HepG2 (cell line): ENCODE measurements around the gene PTPRN. TPM values are rescaled to one million over a fixed set of nuclear protein-coding genes. Genes with fewer than 3 reads are reported as not detected.

Experiments
- ATF3 ChIP-seq: sonication (generic); formaldehyde crosslinking; IDR thresholded peaks from 2 replicates; pipeline ENCODE4 v1.4.0; 2020; ENCODE audit warnings: missing genetic modification reagents
- CSRNP1 ChIP-seq: sonication (generic); formaldehyde crosslinking; IDR thresholded peaks from 2 replicates; pipeline ENCODE4 v1.8.1; 2023; ENCODE audit warnings: mild to moderate bottlenecking, missing genetic modification reagents
- DBP ChIP-seq: sonication (generic); formaldehyde crosslinking; IDR thresholded peaks from 2 replicates; pipeline ENCODE4 v1.4.0; 2020; ENCODE audit warnings: missing genetic modification reagents; ENCODE audit errors: not compliant biosample characterization
- MED1 ChIP-seq: sonication (generic); formaldehyde crosslinking; IDR thresholded peaks from 2 replicates; pipeline ENCODE4 v1.4.0; 2020; ENCODE audit warnings: missing genetic modification reagents
- MTF2 ChIP-seq: sonication (generic); formaldehyde crosslinking; IDR thresholded peaks from 2 replicates; pipeline ENCODE4 v1.5.0; 2020; ENCODE audit warnings: missing genetic modification reagents, borderline replicate concordance
- NFIB ChIP-seq: sonication (generic); formaldehyde crosslinking; IDR thresholded peaks from 2 replicates; pipeline ENCODE4 v1.9.0; 2021; ENCODE audit warnings: missing genetic modification reagents, mild to moderate bottlenecking, borderline replicate concordance
- REST ChIP-seq, 2 experiments: IDR thresholded peaks; 2 replicates each; pipeline ENCODE4 v1.6.1; 2011 to 2012; ENCODE audit warnings: low read length in 2 of 2, borderline replicate concordance in 1 of 2, low read depth in 1 of 2, mild to moderate bottlenecking in 1 of 2, moderate library complexity in 1 of 2
- SKIL ChIP-seq: sonication (generic); formaldehyde crosslinking; IDR thresholded peaks from 2 replicates; pipeline ENCODE4 v1.8.0; 2022; ENCODE audit warnings: missing genetic modification reagents, mild to moderate bottlenecking, moderate library complexity, borderline replicate concordance
- TBX3 ChIP-seq: fragments of 450-650 bp; IDR thresholded peaks from 2 replicates; pipeline ENCODE4 v1.6.1; 2017; ENCODE audit warnings: antibody characterized with exemption, mild to moderate bottlenecking, inconsistent platforms, borderline replicate concordance
- ZFX ChIP-seq: sonication (generic); formaldehyde crosslinking; IDR thresholded peaks from 2 replicates; pipeline ENCODE4 v1.4.0; 2020; ENCODE audit warnings: mild to moderate bottlenecking, low read depth, missing genetic modification reagents, moderate library complexity
- ZNF143 ChIP-seq: sonication (generic); formaldehyde crosslinking; IDR thresholded peaks from 2 replicates; pipeline ENCODE4 v1.4.0; 2020; ENCODE audit warnings: missing genetic modification reagents
- ZNF383 ChIP-seq: sonication (generic); formaldehyde crosslinking; IDR thresholded peaks from 2 replicates; pipeline ENCODE4 v1.4.0; 2020; ENCODE audit warnings: missing genetic modification reagents, mild to moderate bottlenecking, borderline replicate concordance
- ZNF414 ChIP-seq: sonication (generic); formaldehyde crosslinking; IDR thresholded peaks from 2 replicates; pipeline ENCODE4 v1.5.0; 2020; ENCODE audit warnings: missing genetic modification reagents
- ZNF496 ChIP-seq: sonication (generic); formaldehyde crosslinking; IDR thresholded peaks from 2 replicates; pipeline ENCODE4 v1.8.1; 2023; ENCODE audit warnings: mild to moderate bottlenecking, moderate library complexity, missing genetic modification reagents; ENCODE audit not compliant: insufficient replicate concordance
- ZNF552 ChIP-seq: sonication (generic); formaldehyde crosslinking; IDR thresholded peaks from 2 replicates; pipeline ENCODE4 v1.9.0; 2022; ENCODE audit warnings: missing genetic modification reagents, mild to moderate bottlenecking, borderline replicate concordance
- ZNF556 ChIP-seq: sonication (generic); formaldehyde crosslinking; IDR thresholded peaks from 2 replicates; pipeline ENCODE4 v1.4.0; 2020; ENCODE audit warnings: mild to moderate bottlenecking, missing genetic modification reagents, borderline replicate concordance
- ZNF781 ChIP-seq: sonication (generic); formaldehyde crosslinking; IDR thresholded peaks from 2 replicates; pipeline ENCODE4 v1.5.1; 2020; ENCODE audit warnings: borderline replicate concordance, mild to moderate bottlenecking, missing genetic modification reagents; ENCODE audit errors: not compliant biosample characterization
- ZNF841 ChIP-seq: sonication (generic); formaldehyde crosslinking; IDR thresholded peaks from 2 replicates; pipeline ENCODE4 v1.8.1; 2023; ENCODE audit warnings: missing genetic modification reagents, borderline replicate concordance
- polyA plus RNA-seq, 8 experiments: library from polyadenylated mRNA; depleted of rRNA in 3 of 8; stranded (reverse) in 7 of 8; unstranded in 1 of 8; fragments of >200 nt; fragmentation: Illumina TruSeq in 4 of 8; extraction: Trizol in 4 of 8; gene quantifications; 2 replicates each; pipeline versions ENCODE4 v1.2.1 to v1.2.3, GENCODE V29; 2011 to 2016; ENCODE audit warnings: low read depth in 4 of 8, missing spikeins in 1 of 8, mixed read lengths in 1 of 8; ENCODE audit not compliant: insufficient read depth in 1 of 8
- total RNA-seq, 5 experiments: library from RNA; depleted of rRNA; stranded (reverse); fragments of >200 nt; fragmentation: Illumina TruSeq; extraction: Trizol; gene quantifications; 2 replicates each; pipeline ENCODE4 v1.2.3, GENCODE V29; 2016; ENCODE audit warnings: low read depth in 1 of 5

Gene PTPRN
- total and polyA plus RNA-seq, 2 of the 13 experiments (the other 11 are each of a cell fraction or from before 2014, with no cell fraction given), result 0.26 TPM; not detected in 1

GRCh38 chr2:219249203-219249980 is 59.8 kb downstream of the PTPRN start (continued):
- TF ChIP-seq NFIB (CRISPR knock-in tag), result no peak
- TF ChIP-seq REST (IDR thresholded peaks at IDR 0.05; ENCODE audit: borderline replicate concordance in 1 of 2, low read depth in 1 of 2, low read length in 2 of 2), result peak in 1 of 2 experiments; percentile 24; a peak in 1 of 4 replicates
- no peak for TF ChIP-seq SKIL
- no peak for TF ChIP-seq ZNF781 (CRISPR knock-in tag)
- TF ChIP-seq ZNF143 (CRISPR knock-in tag), result peak; percentile 35; the same call in 1 of the 2 replicates
- TF ChIP-seq ZNF383 (CRISPR knock-in tag), result no peak; the same call in 1 of the 2 replicates
- peak; percentile 88 for TF ChIP-seq ZFX (CRISPR knock-in tag)
- no peak for TF ChIP-seq ZNF496 (CRISPR knock-in tag)
- no peak for TF ChIP-seq ZNF841 (CRISPR knock-in tag)
- peak; percentile 87 for TF ChIP-seq CSRNP1 (CRISPR knock-in tag)
- peak; percentile 80 for TF ChIP-seq MED1
- no peak for TF ChIP-seq TBX3
- no peak for TF ChIP-seq ZNF552 (CRISPR knock-in tag)
- TF ChIP-seq ZNF414 (CRISPR knock-in tag), result peak; percentile 58; the same call in 1 of the 2 replicates
- no peak for TF ChIP-seq DBP (CRISPR knock-in tag)
- peak; percentile 91 for TF ChIP-seq ZNF556 (CRISPR knock-in tag)
- no peak for TF ChIP-seq ATF3 (CRISPR knock-in tag)
- no peak for TF ChIP-seq MTF2 (CRISPR knock-in tag)
